ENCODE measurements around the gene CCK. TPM values are rescaled to one million over a fixed set of nuclear protein-coding genes. Genes with fewer than 3 reads are reported as not detected.
"Not testable (repeated sequence)": the region's sequence is repeated elsewhere in the genome, so short reads cannot be mapped to it uniquely, and the experiment has no call there.

CCK gene, protein sequence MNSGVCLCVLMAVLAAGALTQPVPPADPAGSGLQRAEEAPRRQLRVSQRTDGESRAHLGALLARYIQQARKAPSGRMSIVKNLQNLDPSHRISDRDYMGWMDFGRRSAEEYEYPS
- not detected for total RNA-seq

- no peak for DNase-seq (ENCODE audit: low spot score)
Observed at GRCh38 chr3:42266085-42266484, at the start of gene CCK. Gene CCK (minus strand): TSS chr3:42266185. CDS start chr3:42263630, 2,555 bp downstream.

DNA sequence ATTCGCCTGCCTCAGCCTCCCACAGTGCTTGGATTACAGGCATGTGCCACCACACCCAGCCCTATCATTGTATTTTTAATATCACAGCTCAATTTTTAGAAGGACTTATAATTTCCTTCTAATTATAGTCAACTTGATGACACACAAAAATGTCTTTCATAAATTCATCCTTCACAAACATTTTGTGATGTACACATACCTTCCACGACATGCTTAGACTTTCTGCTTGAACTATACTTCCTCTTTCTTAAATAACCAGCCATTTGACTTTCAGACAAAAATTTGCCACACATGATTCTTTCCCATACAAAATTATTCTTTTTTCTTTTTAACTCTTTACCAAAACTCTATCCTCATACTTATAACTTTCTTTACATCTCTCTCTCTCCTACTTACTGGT lies 48.4 kb upstream of the CCK start:
- DNase-seq (ENCODE audit: low spot score): no peak

DNA sequence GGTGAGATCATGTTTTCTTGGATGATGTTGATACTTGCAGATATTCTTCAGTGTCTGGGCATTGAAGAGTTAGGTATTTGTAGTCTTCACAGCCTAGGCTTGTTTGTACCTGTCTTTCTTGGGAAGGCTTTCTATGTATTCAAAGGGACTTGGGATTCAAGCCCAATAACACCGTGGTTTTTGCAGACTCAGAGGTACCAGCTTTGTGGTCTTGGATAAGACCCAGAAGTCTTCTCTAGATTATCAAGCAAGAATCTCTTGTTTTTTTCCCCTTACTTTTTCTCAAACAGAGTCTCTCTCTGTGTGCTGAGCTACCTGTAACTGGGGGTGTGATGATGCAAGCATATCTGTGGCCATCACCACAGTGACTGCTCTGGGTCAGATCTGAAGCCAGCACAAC lies 42.7 kb upstream of the CCK start:
- no peak for DNase-seq (ENCODE audit: low spot score)

GRCh38 chr3:42306499-42306898 lies 40.5 kb upstream of the CCK start:
- no peak for DNase-seq (ENCODE audit: low spot score)

GRCh38 chr3:42302924-42303634 lies 37.1 kb upstream of the CCK start:
- no peak for DNase-seq (ENCODE audit: low spot score)

DNA sequence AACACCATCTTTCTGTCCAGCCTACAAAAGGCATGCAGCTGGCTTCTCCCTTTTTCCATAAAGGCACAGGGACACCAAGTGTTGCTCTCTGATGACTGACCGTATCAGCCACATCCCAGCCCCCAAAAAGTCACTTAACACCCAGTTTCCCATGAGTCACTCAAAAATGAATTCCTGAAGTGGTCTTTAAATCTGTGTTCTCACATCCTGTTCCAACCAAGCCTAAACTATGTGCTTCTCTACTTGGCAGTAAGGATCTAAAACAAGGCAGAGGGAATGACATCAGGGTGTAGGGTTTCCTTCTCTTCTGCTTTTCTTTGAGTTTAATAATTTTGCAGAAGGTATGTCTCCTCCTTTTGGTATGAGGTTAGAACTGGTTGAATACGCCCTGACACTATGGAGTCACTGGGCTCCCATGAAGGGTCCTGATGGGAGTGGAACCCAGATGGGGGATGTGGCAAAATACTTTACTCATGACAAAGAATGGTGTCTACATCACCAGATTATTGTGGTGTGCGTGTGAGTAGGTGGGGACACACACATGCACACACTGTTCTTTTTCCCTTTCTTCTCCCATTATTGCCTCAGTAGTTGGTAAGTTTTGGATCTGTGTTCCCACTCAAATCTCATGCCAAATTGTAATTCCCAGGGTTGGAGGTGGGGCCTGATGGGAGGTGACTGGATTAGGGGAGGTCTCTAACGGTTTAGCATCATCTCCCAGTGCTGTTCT lies 35.6 kb upstream of the CCK start:
- DNase-seq (ENCODE audit: low spot score): no peak

- DNase-seq (ENCODE audit: low spot score): no peak
Observed at GRCh38 chr3:42300778-42301177, 34.8 kb upstream of the CCK start.

GRCh38 chr3:42300013-42300412 lies 34.0 kb upstream of the CCK start:
- DNase-seq (ENCODE audit: low spot score): no peak

GRCh38 chr3:42298259-42298658 lies 32.3 kb upstream of the CCK start:
- no peak for DNase-seq (ENCODE audit: low spot score)

GRCh38 chr3:42292009-42292408 lies 26.0 kb upstream of the CCK start:
- DNase-seq (ENCODE audit: low spot score): no peak

- DNase-seq (ENCODE audit: low spot score): no peak
Observed at GRCh38 chr3:42290966-42291714, 25.2 kb upstream of the CCK start.

- no peak for DNase-seq (ENCODE audit: low spot score)
Observed at GRCh38 chr3:42289026-42289425, 23.0 kb upstream of the CCK start.

DNA sequence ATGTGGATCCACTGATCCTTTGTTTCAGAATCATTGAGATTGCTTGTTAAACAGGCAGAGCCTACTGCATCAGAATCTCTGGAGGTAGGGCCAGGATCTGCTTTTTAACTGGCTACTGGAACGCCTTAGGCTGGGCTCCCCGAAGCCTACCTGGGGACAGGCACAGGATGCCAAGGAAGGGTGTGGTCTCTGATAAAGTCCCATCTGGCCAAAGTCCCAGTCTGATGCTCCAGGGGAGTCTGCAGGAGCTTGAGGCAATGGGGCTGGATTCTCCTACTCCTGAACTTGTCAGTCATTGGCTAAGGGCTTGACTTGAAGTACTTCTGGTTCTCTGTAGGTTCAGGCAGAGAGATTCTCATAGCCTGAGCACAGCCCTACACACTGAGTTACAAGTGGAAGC lies 22.4 kb upstream of the CCK start:
- DNase-seq (ENCODE audit: low spot score): no peak

DNA sequence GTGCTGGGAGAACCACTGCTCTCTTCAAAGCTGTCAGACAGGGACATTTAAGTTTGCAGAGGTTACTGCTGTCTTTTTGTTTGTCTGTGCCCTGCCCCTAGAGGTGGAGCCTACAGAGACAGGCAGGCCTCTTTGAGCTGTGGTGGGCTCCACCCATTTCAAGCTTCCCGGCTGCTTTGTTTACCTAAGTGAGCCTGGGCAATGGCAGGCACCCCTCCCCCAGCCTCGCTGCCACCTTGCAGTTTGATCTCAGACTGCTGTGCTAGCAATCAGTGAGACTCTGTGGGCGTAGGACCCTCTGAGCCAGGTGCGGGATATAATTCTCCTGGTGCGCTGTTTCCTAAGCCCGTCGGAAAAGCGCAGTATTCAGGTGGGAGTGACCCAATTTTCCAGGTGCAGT lies 21.4 kb upstream of the CCK start:
- not testable (repeated sequence) for DNase-seq (ENCODE audit: low spot score)

GRCh38 chr3:42277676-42278075 lies 11.7 kb upstream of the CCK start:
- DNase-seq (ENCODE audit: low spot score): no peak

GRCh38 chr3:42276141-42277132 lies 10.5 kb upstream of the CCK start:
- DNase-seq (ENCODE audit: low spot score): no peak

DNA sequence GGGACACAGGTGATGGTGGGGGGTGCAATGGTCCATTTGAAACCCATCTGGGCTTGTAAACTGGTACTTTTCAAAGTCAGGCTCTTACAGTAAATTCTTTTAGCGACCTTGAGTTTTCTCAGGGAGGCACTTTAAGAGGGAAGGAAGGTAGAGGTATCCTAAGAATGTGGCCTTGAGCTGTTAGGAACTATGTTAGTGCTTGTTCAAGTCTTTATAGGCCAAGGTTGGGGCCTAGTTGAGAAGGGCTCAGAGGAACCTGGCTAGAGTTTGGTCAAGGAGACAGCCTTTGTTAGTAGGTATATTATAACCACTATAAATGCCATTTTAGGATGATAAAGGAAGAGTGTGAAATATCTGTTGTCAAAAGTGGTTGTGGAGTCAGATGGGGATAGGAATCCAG lies 9.2 kb upstream of the CCK start:
- DNase-seq (ENCODE audit: low spot score): no peak

DNA sequence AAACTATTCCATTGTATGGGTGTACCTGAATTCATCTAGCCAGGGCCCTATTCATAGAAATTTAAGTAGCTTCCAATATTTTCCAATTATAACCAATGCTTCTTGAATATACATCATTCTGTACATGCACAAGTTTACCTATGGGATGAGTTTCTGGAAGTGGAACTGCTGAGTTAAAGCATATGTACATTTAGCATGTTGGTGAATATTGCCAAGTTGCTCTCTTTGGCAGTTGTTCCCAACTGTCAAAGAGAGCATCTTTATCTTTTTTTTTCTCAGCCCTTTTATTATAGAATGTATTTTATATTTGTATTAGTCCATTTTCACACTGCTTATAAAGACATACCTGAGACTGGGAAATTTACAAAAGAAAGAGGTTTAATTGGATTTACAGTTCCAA lies 8.3 kb upstream of the CCK start:
- no peak for DNase-seq (ENCODE audit: low spot score)

DNA sequence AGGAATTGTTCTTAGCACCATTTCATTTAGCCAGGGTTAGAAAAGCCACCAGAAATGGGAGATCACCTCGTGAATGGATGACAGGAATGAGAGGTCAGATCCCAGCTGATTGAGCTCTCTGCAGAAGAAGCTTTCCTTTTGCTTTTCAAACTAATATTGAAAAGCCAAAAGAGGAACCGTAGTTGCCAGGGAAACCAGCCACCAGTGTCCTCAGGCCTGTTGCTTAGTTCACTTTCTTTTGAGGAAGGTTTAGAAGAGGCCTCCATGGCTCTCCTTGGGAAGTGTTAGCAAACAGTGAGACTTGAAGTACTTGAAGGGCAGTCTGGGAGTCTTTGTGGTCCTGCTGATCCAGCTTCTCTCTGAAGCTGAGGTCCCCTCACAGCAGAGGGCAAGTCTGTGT lies 7.4 kb upstream of the CCK start:
- DNase-seq (ENCODE audit: low spot score): no peak

GRCh38 chr3:42271786-42272185 lies 5.8 kb upstream of the CCK start:
- DNase-seq (ENCODE audit: low spot score): no peak

- no peak for DNase-seq (ENCODE audit: low spot score)
Observed at GRCh38 chr3:42270561-42270960, 4.6 kb upstream of the CCK start.

All from ureter (tissue), 1 donor.